Prostate gland (tissue), 2 donors: ENCODE measurements around the gene RADIL.

Experiments used
- CTCF ChIP-seq, 4 experiments: fragments of 200-600 bp in 2 of 4; fragments of 450-650 bp in 2 of 4; sonication (generic) in 2 of 4; IDR thresholded peaks; 1 replicate in 3 of 4; 2 replicates in 1 of 4; pipeline ENCODE4 v1.5.1; 2016 to 2019; ENCODE audit warnings: antibody characterized with exemption in 4 of 4, mild to moderate bottlenecking in 2 of 4, moderate library complexity in 2 of 4
- POLR2A ChIP-seq: fragments of 450-650 bp; IDR thresholded peaks from one replicate; pipeline ENCODE4 v1.6.1; 2016; ENCODE audit warnings: antibody characterized with exemption, mild to moderate bottlenecking
- POLR2AphosphoS5 ChIP-seq: sonication (generic); formaldehyde crosslinking; IDR thresholded peaks from one replicate; pipeline ENCODE4 v1.6.1; 2017; ENCODE audit warnings: antibody characterized with exemption

GRCh38 chr7:4883372-4884144 lies at the start of gene RADIL:
- TF ChIP-seq POLR2A (no peak), CTCF (IDR thresholded peaks at IDR 0.05) (peak; percentile 44 to 79 (median 65)), POLR2AphosphoS5 (peak; percentile 44)
